Measurements from ENCODE around the gene TMEM62. TPM values are rescaled to one million over a fixed set of nuclear protein-coding genes. Genes with fewer than 3 reads are reported as not detected.

Gene TMEM62
- total and polyA plus RNA-seq, 9 of the 15 experiments (the other 6 are each of a cell fraction or from before 2014, with no cell fraction given), result 4.4 to 16.6 (median 11.1) TPM

- no peak; a peak in 1 of 4 replicates for TF ChIP-seq HDAC1 (IDR thresholded peaks at IDR 0.05)
- TF ChIP-seq KDM5B (IDR thresholded peaks at IDR 0.05; ENCODE audit: insufficient replicate concordance, low read depth, low read length), result peak; percentile 71
- TF ChIP-seq ZNF444 (CRISPR knock-in tag; IDR thresholded peaks at IDR 0.05), result no peak
- 0 out of 4 replicates have a peak, but pooled peaks of 1 of the 2 experiments have one; percentile 26 for TF ChIP-seq FOXA3 (CRISPR knock-in tag; conservative IDR thresholded peaks at IDR 0.05 in 1 of 2, IDR thresholded peaks at IDR 0.05 in 1 of 2)
- no peak for TF ChIP-seq HINFP (tag; conservative IDR thresholded peaks at IDR 0.05; ENCODE audit: low read depth)
- TF ChIP-seq ZNF507 (tag; conservative IDR thresholded peaks at IDR 0.05), result no peak
- peak; percentile 85 for TF ChIP-seq PHF20 (IDR thresholded peaks at IDR 0.05; ENCODE audit: partially characterized antibody)
- no peak for TF ChIP-seq E2F5 (CRISPR knock-in tag; IDR thresholded peaks at IDR 0.05)
- TF ChIP-seq CSDE1 (IDR thresholded peaks at IDR 0.05), result no peak
- TF ChIP-seq ZNF253 (CRISPR knock-in tag; conservative IDR thresholded peaks at IDR 0.05), result no peak
- peak; percentile 76 for TF ChIP-seq CREB1 (IDR thresholded peaks at IDR 0.05)
- peak; percentile 71; the same call in 1 of the 2 replicates for TF ChIP-seq CREB1 (CRISPR knock-in tag; IDR thresholded peaks at IDR 0.05)
- TF ChIP-seq ZC3H8 (IDR thresholded peaks at IDR 0.05), result no peak
- TF ChIP-seq ZBTB17 (CRISPR knock-in tag; IDR thresholded peaks at IDR 0.05), result no peak
- TF ChIP-seq LEF1 (IDR thresholded peaks at IDR 0.05), result no peak
- no peak for TF ChIP-seq GATA2 (CRISPR knock-in tag; IDR thresholded peaks at IDR 0.05)
- no peak for TF ChIP-seq HEY1 (CRISPR knock-in tag; IDR thresholded peaks at IDR 0.05; ENCODE audit: borderline replicate concordance)
- TF ChIP-seq GABPB1 (CRISPR knock-in tag; IDR thresholded peaks at IDR 0.05), result peak; percentile 76
- TF ChIP-seq NR2C1 (IDR thresholded peaks at IDR 0.05), result no peak
- no peak for TF ChIP-seq NR2C1 (tag; IDR thresholded peaks at IDR 0.05)
- TF ChIP-seq NR3C1 (CRISPR knock-in tag; IDR thresholded peaks at IDR 0.05), result no peak
- no peak for TF ChIP-seq NELFE (IDR thresholded peaks at IDR 0.05; ENCODE audit: insufficient read depth, insufficient read length)
- TF ChIP-seq MYBL2 (IDR thresholded peaks at IDR 0.05; ENCODE audit: low read depth), result no peak
- no peak for TF ChIP-seq MYBL2 (CRISPR knock-in tag; IDR thresholded peaks at IDR 0.05; ENCODE audit: borderline replicate concordance)
- no peak for TF ChIP-seq TCF7 (IDR thresholded peaks at IDR 0.05; ENCODE audit: borderline replicate concordance)
- no peak for TF ChIP-seq ZBTB34 (CRISPR knock-in tag; IDR thresholded peaks at IDR 0.05)
- TF ChIP-seq RBM14 (IDR thresholded peaks at IDR 0.05; ENCODE audit: borderline replicate concordance, insufficient read depth, low read depth, low read length), result no peak
Observed at GRCh38 chr15:43105778-43106485, 27.5 kb upstream of the TMEM62 start, which contains the start of gene UBR1 (continued).

Measured in K562 (cell line).